Neural cell (in vitro differentiated cells): Measurements from ENCODE around the gene NHLRC4. TPM values are rescaled to one million over a fixed set of nuclear protein-coding genes. Genes with fewer than 3 reads are reported as not detected.

Experiments
- H2AFZ ChIP-seq: fragments of 200-600, 300-800 bp; sonication (generic), shearing (Covaris generic); 2 replicates; pipeline ENCODE4 v1.6.0; 2014; ENCODE audit warnings: low read depth, mild to moderate bottlenecking, antibody characterized with exemption, low read length, moderate library complexity
- H3F3A ChIP-seq: fragments of 200-600 bp; shearing (Covaris generic); 2 replicates; pipeline ENCODE4 v1.6.1; 2016; ENCODE audit warnings: mild to moderate bottlenecking, moderate library complexity, mixed read lengths, antibody characterized with exemption, low read length; ENCODE audit not compliant: insufficient read depth, poor library complexity, severe bottlenecking
- H3K27ac ChIP-seq: fragments of 200-600, 300-800 bp; sonication (generic), shearing (Covaris generic); 2 replicates; pipeline ENCODE4 v1.5.1; 2014; ENCODE audit warnings: mild to moderate bottlenecking, low read length, moderate library complexity
- H3K27me3 ChIP-seq: fragments of 300-800, 200-600 bp; sonication (generic), shearing (Covaris generic); 2 replicates; pipeline ENCODE4 v1.6.0; 2014; ENCODE audit warnings: mild to moderate bottlenecking, low read depth, low read length, moderate library complexity; ENCODE audit not compliant: insufficient read depth
- H3K36me3 ChIP-seq: fragments of 300-800, 200-600 bp; sonication (generic), shearing (Covaris generic); 2 replicates; pipeline ENCODE4 v1.5.1; 2014; ENCODE audit warnings: mild to moderate bottlenecking, antibody characterized with exemption, low read length, moderate library complexity; ENCODE audit not compliant: insufficient read depth
- H3K4me2 ChIP-seq: fragments of 300-800, 200-600 bp; sonication (generic), shearing (Covaris generic); 2 replicates; pipeline ENCODE4 v1.6.0; 2014; ENCODE audit warnings: mild to moderate bottlenecking, low read length
- H3K4me3 ChIP-seq: fragments of 300-800, 200-600 bp; sonication (generic), shearing (Covaris generic); 2 replicates; pipeline ENCODE4 v1.5.1; 2014; ENCODE audit warnings: mild to moderate bottlenecking, low read length, moderate library complexity
- H3K79me2 ChIP-seq: fragments of 200-600 bp; shearing (Covaris generic); replicated peaks from 2 replicates; pipeline ENCODE4 v1.6.0; 2014; ENCODE audit warnings: mild to moderate bottlenecking, low read length, moderate library complexity; ENCODE audit not compliant: insufficient read depth
- H3K9ac ChIP-seq: fragments of 300-800, 200-600 bp; sonication (generic), shearing (Covaris generic); 2 replicates; pipeline ENCODE4 v1.6.1; 2016; ENCODE audit warnings: mild to moderate bottlenecking, low read length, mixed read lengths
- H3K9me2 ChIP-seq: fragments of 200-600 bp; shearing (Covaris generic); 2 replicates; pipeline ENCODE4 v1.6.1; 2016; ENCODE audit warnings: mild to moderate bottlenecking, low read length, mixed read lengths; ENCODE audit not compliant: insufficient read depth
- H3K9me3 ChIP-seq: fragments of 200-600, 300-800 bp; sonication (generic), shearing (Covaris generic); 2 replicates; pipeline ENCODE4 v1.6.1; 2016; ENCODE audit warnings: mild to moderate bottlenecking, mixed run types, low read length, moderate library complexity, mixed read lengths
- H4K20me1 ChIP-seq: fragments of 200-600 bp; shearing (Covaris generic); 2 replicates; pipeline ENCODE4 v1.6.1; 2016; ENCODE audit warnings: mild to moderate bottlenecking, mixed run types; ENCODE audit not compliant: insufficient read depth
- EP300 ChIP-seq: fragments of 450-650 bp; conservative IDR thresholded peaks from 2 replicates; pipeline ENCODE4 v1.6.1; 2014; ENCODE audit warnings: antibody characterized with exemption, mild to moderate bottlenecking, moderate library complexity; ENCODE audit not compliant: poor library complexity, severe bottlenecking
- EZH2 ChIP-seq: fragments of 200-600, 300-800 bp; shearing (Covaris generic), sonication (generic); IDR thresholded peaks from 2 replicates; pipeline ENCODE4 v1.6.1; 2014; ENCODE audit warnings: antibody characterized with exemption, low read length, borderline replicate concordance, mild to moderate bottlenecking; ENCODE audit not compliant: insufficient read depth, poor library complexity, severe bottlenecking
- MXI1 ChIP-seq: fragments of 450-650 bp; conservative IDR thresholded peaks from 2 replicates; pipeline ENCODE4 v1.6.1; 2014; ENCODE audit warnings: antibody characterized with exemption, mild to moderate bottlenecking; ENCODE audit not compliant: poor library complexity, severe bottlenecking
- POLR2AphosphoS5 ChIP-seq: IDR thresholded peaks from 2 replicates; pipeline ENCODE4 v1.6.1; 2012
- RAD21 ChIP-seq: fragments of 450-650 bp; conservative IDR thresholded peaks from 2 replicates; pipeline ENCODE4 v1.6.1; 2014; ENCODE audit warnings: antibody characterized with exemption, mild to moderate bottlenecking, moderate library complexity
- REST ChIP-seq: IDR thresholded peaks from 2 replicates; pipeline ENCODE4 v1.6.1; 2012; ENCODE audit warnings: borderline replicate concordance
- SMC3 ChIP-seq: fragments of 450-650 bp; conservative IDR thresholded peaks from 2 replicates; pipeline ENCODE4 v1.6.1; 2014; ENCODE audit warnings: antibody characterized with exemption, mild to moderate bottlenecking, moderate library complexity; ENCODE audit not compliant: poor library complexity
- TAF1 ChIP-seq: IDR thresholded peaks from 2 replicates; pipeline ENCODE4 v1.6.1; 2012; ENCODE audit warnings: low read depth
- polyA plus RNA-seq: library from polyadenylated mRNA; depleted of rRNA; stranded (reverse); fragments of >200 nt; gene quantifications from 2 replicates; pipeline ENCODE4 v1.2.3, GENCODE V29; 2014
- TF ChIP-seq, protein P1 (sequence below): fragments of 450-650 bp; IDR thresholded peaks from 2 replicates; pipeline ENCODE4 v1.5.1; 2014; ENCODE audit warnings: antibody characterized with exemption, mild to moderate bottlenecking, moderate library complexity; ENCODE audit not compliant: poor library complexity, severe bottlenecking

The NHLRC4 gene
- polyA plus RNA-seq, 1 donor from 2014 or later, result not detected

DNA sequence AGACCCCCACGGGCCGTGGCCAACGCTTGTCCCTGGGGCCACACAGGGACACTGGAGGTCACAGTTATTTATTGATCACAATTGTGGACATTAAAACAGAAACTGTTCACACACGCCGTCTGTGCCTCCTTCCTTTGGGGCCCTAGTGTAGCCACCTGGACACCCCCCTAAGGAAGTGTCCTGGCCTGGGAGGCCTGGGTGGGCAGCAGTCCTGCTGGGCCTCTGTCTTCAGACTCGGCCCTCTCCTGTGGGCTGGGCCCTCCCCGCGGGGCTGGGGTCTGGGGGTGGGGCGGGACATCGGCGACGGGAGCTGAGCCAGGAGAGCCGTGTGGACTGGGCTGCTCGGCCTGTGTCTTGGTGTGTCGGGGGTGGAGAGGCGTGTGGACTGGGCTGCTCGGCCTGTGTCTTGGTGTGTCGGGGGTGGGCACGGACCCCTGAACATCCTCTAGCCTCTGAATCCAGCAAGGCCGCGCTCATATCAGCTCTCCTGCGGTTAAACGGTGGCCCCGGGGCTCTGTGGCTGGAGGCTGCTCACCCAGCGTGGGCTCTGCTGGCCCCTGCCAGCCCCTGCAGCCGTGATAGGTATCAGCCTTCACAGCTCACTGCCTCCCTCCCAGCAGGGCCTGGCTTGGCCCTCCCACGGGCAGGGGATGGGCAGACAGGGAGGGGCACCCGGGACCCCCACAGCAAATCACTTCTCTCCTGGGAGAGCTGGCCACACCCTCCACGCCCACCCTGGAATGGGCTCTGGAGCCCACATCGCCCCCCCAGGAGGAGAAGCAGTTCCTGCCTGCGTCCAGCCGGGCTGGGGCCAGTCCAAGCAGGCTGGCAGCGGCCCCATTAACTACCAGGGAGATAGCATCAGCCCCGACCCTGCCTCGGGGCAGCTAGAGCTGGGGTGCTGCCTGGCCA lies 1.1 kb upstream of the NHLRC4 start:
- H3F3A ChIP-seq, result no peaks in the 10 kb centered on the region
- no peak overlapping the region for H2AFZ ChIP-seq
- H3K9me2 ChIP-seq, result no peaks in the 10 kb centered on the region
- H3K4me3 ChIP-seq, result no peak overlapping the region
- H4K20me1 ChIP-seq, result no peaks in the 10 kb centered on the region
- H3K27me3 ChIP-seq, result peaks cover 20% of the 10 kb centered on the region
- no peak overlapping the region for H3K4me2 ChIP-seq
- TF ChIP-seq RAD21, result no peak
- TF ChIP-seq MXI1, result no peak
- TF ChIP-seq EP300, result no peak
- no peak for TF ChIP-seq REST
- TF ChIP-seq SMC3, result no peak
- TF ChIP-seq, protein P1, sequence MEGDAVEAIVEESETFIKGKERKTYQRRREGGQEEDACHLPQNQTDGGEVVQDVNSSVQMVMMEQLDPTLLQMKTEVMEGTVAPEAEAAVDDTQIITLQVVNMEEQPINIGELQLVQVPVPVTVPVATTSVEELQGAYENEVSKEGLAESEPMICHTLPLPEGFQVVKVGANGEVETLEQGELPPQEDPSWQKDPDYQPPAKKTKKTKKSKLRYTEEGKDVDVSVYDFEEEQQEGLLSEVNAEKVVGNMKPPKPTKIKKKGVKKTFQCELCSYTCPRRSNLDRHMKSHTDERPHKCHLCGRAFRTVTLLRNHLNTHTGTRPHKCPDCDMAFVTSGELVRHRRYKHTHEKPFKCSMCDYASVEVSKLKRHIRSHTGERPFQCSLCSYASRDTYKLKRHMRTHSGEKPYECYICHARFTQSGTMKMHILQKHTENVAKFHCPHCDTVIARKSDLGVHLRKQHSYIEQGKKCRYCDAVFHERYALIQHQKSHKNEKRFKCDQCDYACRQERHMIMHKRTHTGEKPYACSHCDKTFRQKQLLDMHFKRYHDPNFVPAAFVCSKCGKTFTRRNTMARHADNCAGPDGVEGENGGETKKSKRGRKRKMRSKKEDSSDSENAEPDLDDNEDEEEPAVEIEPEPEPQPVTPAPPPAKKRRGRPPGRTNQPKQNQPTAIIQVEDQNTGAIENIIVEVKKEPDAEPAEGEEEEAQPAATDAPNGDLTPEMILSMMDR, result no peak
- no peak for TF ChIP-seq TAF1
- TF ChIP-seq EZH2, result no peak
- no peak for TF ChIP-seq POLR2AphosphoS5
- no peaks in the 10 kb centered on the region for H3K9me3 ChIP-seq
- no peak overlapping the region for H3K9ac ChIP-seq
- peaks cover 13% of the 10 kb centered on the region for H3K79me2 ChIP-seq
- no peak overlapping the region for H3K27ac ChIP-seq
- no peaks in the 10 kb centered on the region for H3K36me3 ChIP-seq

- Histone ChIP-seq H3K4me3 (no peak overlapping the region), H3K36me3 (no peaks in the 10 kb centered on the region), H3K27ac (no peak overlapping the region), H3K79me2 (peaks cover 15% of the 10 kb centered on the region), H3K9me3 (no peaks in the 10 kb centered on the region), H3K4me2 (no peak overlapping the region), H3K9ac (no peak overlapping the region), H3K27me3 (peaks cover under 1% of the 10 kb centered on the region), H4K20me1 (no peaks in the 10 kb centered on the region), H3K9me2 (no peaks in the 10 kb centered on the region), H2AFZ (no peak overlapping the region), H3F3A (no peaks in the 10 kb centered on the region)
- no peak for TF ChIP-seq SMC3
Observed at GRCh38 chr16:567373-568256, 810 bp downstream of the NHLRC4 start.
